Diencephalon (tissue), 1 donor: ENCODE data around the gene CNPY2. TPM values are rescaled to one million over a fixed set of nuclear protein-coding genes. Genes with fewer than 3 reads are reported as not detected.

Experiments used
- small RNA-seq: library from RNA; depleted of rRNA; stranded (forward); fragments of <200 nt; gene quantifications from one replicate; pipeline ENCODE3, GENCODE V24; 2014
- total RNA-seq: library from RNA; depleted of rRNA; stranded (reverse); fragments of >200 nt; gene quantifications from one replicate; pipeline ENCODE4 v1.2.3, GENCODE V29; 2014

Gene CNPY2
- 39.9 TPM for total RNA-seq

GRCh38 chr12:56315622-56316473, at the start of gene CNPY2:
Gene CNPY2 (minus strand): TSS chr12:56315988. CDS start chr12:56315217, 771 bp downstream.

GRCh38 chr12:56362130-56363059, 46.6 kb upstream of the CNPY2 start, which contains the start of gene APOF:
Gene APOF (minus strand): TSS chr12:56362857. CDS start chr12:56362745, 112 bp downstream.

GRCh38 chr12:56359851-56360767, 44.3 kb upstream of the CNPY2 start, which contains the start of gene STAT2:
Gene STAT2 (minus strand): TSS chr12:56360107. CDS start chr12:56356571, 3,536 bp downstream.

GRCh38 chr12:56338308-56339157, 22.7 kb upstream of the CNPY2 start, which contains the start of gene IL23A:
Gene IL23A (plus strand): TSS chr12:56338884. CDS start chr12:56339045, 161 bp downstream.

GRCh38 chr12:56333679-56334489, 18.1 kb upstream of the CNPY2 start, which contains the start of gene PAN2:
Gene PAN2 (minus strand): TSS chr12:56334000. CDS start chr12:56333094, 906 bp downstream.

GRCh38 chr12:56299853-56300643, 15.7 kb downstream of the CNPY2 start, which contains the start of gene CS:
Gene CS (minus strand): TSS chr12:56300330. CDS start chr12:56300201, 129 bp downstream.

GRCh38 chr12:56266693-56267442, 48.9 kb downstream of the CNPY2 start, which contains the start of gene COQ10A:
Gene COQ10A (plus strand): TSS chr12:56266942. CDS start chr12:56267119, 177 bp downstream.

Small RNA genes within 50 kb of the gene (small RNA-seq; reads per million reads assigned to genes)
- gene RNU7-40P: not detected

Other genes with a start within 250 kb of the CNPY2 start
- gene ERBB3, start 235.8 kb downstream of the CNPY2 start, total RNA-seq: 6.2 TPM
- gene PA2G4, start 211.4 kb downstream of the CNPY2 start, total RNA-seq: 70.8 TPM
- gene RPL41, start 199.4 kb downstream of the CNPY2 start, total RNA-seq: 1,096 TPM
- 7.4 TPM for gene ZC3H10, start 197.7 kb downstream of the CNPY2 start, total RNA-seq
- gene ESYT1, start 187.7 kb downstream of the CNPY2 start, total RNA-seq: 51.9 TPM
- 118 TPM for gene MYL6B, start 163.4 kb downstream of the CNPY2 start, total RNA-seq
- gene MYL6, start 157.6 kb downstream of the CNPY2 start, total RNA-seq: 650 TPM
- gene SMARCC2, start 126.5 kb downstream of the CNPY2 start, total RNA-seq: 108 TPM
- gene RNF41, start 94.1 kb downstream of the CNPY2 start, total RNA-seq: 71.3 TPM
- 26.3 TPM for gene NABP2, start 91.6 kb downstream of the CNPY2 start, total RNA-seq
- not detected for gene SLC39A5, start 85.9 kb downstream of the CNPY2 start, total RNA-seq
- 23.5 TPM for gene ANKRD52, start 57.6 kb downstream of the CNPY2 start, total RNA-seq
- gene COQ10A, start 49.0 kb downstream of the CNPY2 start, total RNA-seq: 12.5 TPM
- 153 TPM for gene CS, start 15.7 kb downstream of the CNPY2 start, total RNA-seq
- gene PAN2, start 18.0 kb upstream of the CNPY2 start, total RNA-seq: 30.9 TPM
- 0.92 TPM for gene IL23A, start 22.9 kb upstream of the CNPY2 start, total RNA-seq
- 78.4 TPM for gene STAT2, start 44.1 kb upstream of the CNPY2 start, total RNA-seq
- not detected for gene APOF, start 46.9 kb upstream of the CNPY2 start, total RNA-seq
- gene TIMELESS, start 133.4 kb upstream of the CNPY2 start, total RNA-seq: 7.4 TPM
- not detected for gene MIP, start 138.7 kb upstream of the CNPY2 start, total RNA-seq
- 2.3 TPM for gene SPRYD4, start 152.6 kb upstream of the CNPY2 start, total RNA-seq
- gene GLS2, start 172.2 kb upstream of the CNPY2 start, total RNA-seq: 8.5 TPM
- 5.3 TPM for gene RBMS2, start 205.8 kb upstream of the CNPY2 start, total RNA-seq